Measurements from ENCODE around the gene TNFRSF8. TPM values are rescaled to one million over a fixed set of nuclear protein-coding genes. Genes with fewer than 3 reads are reported as not detected.
A peak's percentile ranks its signal among the peaks of the same experiment; 100 is the strongest.

TNFRSF8 gene
- total and polyA plus RNA-seq, 9 of the 15 experiments (the other 6 are each of a cell fraction or from before 2014, with no cell fraction given): 3.5 to 38.4 (median 17.1) TPM

GRCh38 chr1:12038356-12039163 lies 24.5 kb upstream of the TNFRSF8 start (continued):
- TF ChIP-seq TAF9B (IDR thresholded peaks at IDR 0.05; ENCODE audit: partially characterized antibody): no peak
- TF ChIP-seq FOXP4 (CRISPR knock-in tag; IDR thresholded peaks at IDR 0.05; ENCODE audit: borderline replicate concordance): no peak
- no peak; the same call in 1 of the 2 replicates for TF ChIP-seq ERF (CRISPR knock-in tag; IDR thresholded peaks at IDR 0.05)
- peak in 1 of 2 experiments; percentile 28; a peak in 2 of 4 replicates for TF ChIP-seq RAD21 (CRISPR knock-in tag; conservative IDR thresholded peaks at IDR 0.05 in 1 of 2, IDR thresholded peaks at IDR 0.05 in 1 of 2)
- peak; percentile 88 for TF ChIP-seq HDAC3 (IDR thresholded peaks at IDR 0.05; ENCODE audit: borderline replicate concordance, partially characterized antibody)
- TF ChIP-seq ETV6 (IDR thresholded peaks at IDR 0.05; ENCODE audit: borderline replicate concordance in 1 of 2, low read depth in 2 of 2, low read length in 1 of 2): peak in 1 of 2 experiments; percentile 67; a peak in 1 of 4 replicates
- no peak for TF ChIP-seq ETV6 (CRISPR knock-in tag; IDR thresholded peaks at IDR 0.05; ENCODE audit: borderline replicate concordance)
- TF ChIP-seq PBX2 (CRISPR knock-in tag; IDR thresholded peaks at IDR 0.05; ENCODE audit: low read depth): peak; percentile 84
- TF ChIP-seq PBX2 (tag; conservative IDR thresholded peaks at IDR 0.05; ENCODE audit: low read depth): peak; percentile 100
- no peak for TF ChIP-seq THRAP3 (IDR thresholded peaks at IDR 0.05; ENCODE audit: borderline replicate concordance)
- 0 out of 2 replicates have a peak, but pooled peaks have one; percentile 63 for TF ChIP-seq ATF4 (CRISPR knock-in tag; IDR thresholded peaks at IDR 0.05)
- no peak for TF ChIP-seq MAFF (IDR thresholded peaks at IDR 0.05; ENCODE audit: low read length)
- no peak for TF ChIP-seq SNIP1 (IDR thresholded peaks at IDR 0.05; ENCODE audit: low read depth)
- TF ChIP-seq ARID4B (CRISPR knock-in tag; IDR thresholded peaks at IDR 0.05): no peak
- no peak for TF ChIP-seq MCM7 (IDR thresholded peaks at IDR 0.05)
